ENCODE measurements around the gene ORM1.

Gene ORM1

DNA sequence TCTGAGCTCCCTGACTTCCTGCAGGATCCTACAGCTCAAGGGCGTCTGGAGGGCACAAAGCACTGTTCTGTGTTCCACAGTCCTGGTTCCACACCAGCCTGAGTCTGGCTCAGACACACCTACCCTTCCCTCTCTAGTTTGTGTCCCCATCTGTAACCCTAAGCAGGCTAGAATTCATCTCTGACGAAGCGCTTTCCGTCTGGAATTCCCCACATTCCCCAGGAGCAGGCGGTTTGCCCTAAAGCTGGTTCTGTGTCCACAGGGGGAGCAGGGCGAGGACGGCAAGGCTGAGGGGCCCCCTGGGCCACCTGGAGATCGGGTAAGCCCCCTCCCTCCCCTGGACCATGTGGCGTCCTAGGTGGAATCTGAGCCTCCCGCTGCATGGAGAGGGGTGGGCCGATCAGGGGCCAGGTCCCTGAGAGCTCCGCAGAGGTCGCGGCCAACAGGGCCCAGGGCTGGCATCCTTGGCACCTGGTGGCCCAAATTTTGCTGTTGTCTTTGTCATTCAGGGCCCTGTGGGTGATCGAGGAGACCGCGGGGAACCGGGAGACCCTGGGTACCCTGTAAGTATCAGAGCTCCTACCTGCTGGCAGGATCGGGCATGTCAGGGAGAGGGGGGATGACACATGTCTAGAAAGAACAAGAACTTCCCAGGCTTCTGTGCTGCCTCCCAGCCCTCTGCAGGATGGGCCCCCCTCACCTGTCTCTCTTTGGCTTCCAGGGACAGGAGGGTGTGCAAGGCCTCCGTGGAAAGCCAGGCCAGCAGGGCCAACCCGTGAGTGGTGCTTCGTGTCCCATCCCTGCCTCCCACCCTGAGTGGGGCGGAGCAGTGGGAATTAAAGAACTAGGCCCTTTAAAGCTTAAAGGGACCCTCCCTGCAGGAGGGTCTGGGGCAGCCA is 34.5 kb upstream of the ORM1 start:
- no peak for DNase-seq

DNA sequence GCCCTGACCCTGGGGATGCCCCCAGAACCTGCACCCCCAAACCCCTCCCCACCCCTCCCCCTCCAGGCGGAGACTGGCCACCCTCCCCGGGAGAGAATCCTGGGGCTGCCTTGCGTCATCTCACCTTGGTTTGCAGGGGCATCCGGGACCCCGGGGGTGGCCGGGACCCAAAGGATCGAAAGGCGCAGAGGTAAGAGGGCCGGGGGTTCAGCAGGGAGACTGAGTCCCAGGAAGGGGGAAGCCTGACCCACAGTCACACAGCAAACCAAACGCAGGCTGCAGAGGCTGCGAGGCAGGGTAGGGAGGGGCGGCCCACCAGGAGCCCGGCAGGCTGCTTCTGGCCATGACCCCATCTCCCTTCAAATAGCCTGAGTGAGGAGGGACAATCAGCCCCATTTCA is 33.8 kb upstream of the ORM1 start:
- no peak for DNase-seq

- DNase-seq, result no peak
Observed at GRCh38 chr9:114289571-114290481, 33.1 kb upstream of the ORM1 start.

DNA sequence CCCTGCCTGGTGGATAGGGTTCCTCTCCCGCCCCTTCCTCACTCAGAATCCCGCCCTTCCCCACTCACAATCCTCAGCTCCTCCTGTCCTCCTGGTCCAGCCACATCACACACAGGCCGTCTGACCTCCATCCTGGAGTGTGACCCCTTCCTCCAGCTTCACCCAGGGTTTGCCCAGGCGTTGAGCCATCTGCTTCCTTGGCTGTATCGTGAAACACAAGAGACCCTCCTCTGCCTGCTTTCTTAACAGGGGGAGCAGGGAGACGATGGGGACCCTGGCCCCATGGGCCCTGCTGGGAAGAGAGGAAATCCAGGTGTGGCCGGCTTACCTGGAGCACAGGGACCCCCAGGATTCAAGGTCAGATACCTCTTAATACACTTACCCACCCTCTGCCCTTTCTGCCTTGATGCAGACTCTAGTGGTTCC is 32.3 kb upstream of the ORM1 start:
- no peak for DNase-seq

- peak; percentile 73 for DNase-seq
Observed at GRCh38 chr9:114291064-114291474, 31.8 kb upstream of the ORM1 start.

GRCh38 chr9:114291886-114292590 is 30.9 kb upstream of the ORM1 start:
- no peak for DNase-seq

GRCh38 chr9:114294664-114295063 is 28.2 kb upstream of the ORM1 start:
- DNase-seq, result no peak

GRCh38 chr9:114296338-114296737 is 26.6 kb upstream of the ORM1 start:
- no peak for DNase-seq

- DNase-seq, result no peak
Observed at GRCh38 chr9:114299286-114300152, 23.4 kb upstream of the ORM1 start.

DNA sequence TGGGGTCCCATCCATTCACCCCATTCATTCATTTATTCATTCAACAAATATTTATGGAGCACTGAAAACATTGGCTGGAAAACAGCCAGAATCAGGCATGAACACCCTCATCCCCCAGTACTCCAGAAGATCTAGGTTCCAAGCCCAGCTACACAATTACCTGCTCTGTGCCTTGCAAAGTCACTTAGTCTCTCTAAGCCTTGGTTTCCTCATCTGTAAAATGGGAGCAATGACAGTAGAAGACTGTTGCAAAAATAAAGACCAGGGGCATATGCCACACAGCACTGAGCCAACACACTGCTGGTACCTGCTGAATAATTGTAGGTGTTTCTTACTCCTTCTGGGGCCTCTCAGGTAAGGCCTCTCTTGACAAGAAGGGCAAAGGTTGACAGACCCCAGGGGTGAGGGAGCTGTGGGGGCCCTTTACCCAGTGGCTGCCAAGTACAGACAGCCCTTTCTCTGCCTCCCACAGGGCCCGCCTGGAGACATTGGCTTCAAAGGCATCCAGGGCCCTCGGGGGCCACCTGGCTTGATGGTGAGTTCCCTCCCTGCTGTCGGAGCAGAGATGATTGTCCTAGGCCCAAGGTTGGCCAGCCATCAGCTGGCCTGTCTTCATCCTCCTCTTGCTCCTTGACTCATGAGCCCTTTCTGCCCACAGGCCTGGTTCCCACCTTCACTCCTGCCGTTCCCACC is 22.6 kb upstream of the ORM1 start:
- DNase-seq, result no peak

- DNase-seq, result no peak
Observed at GRCh38 chr9:114300846-114301797, 21.8 kb upstream of the ORM1 start.

GRCh38 chr9:114301798-114302565 is 20.9 kb upstream of the ORM1 start:
- no peak for DNase-seq

DNA sequence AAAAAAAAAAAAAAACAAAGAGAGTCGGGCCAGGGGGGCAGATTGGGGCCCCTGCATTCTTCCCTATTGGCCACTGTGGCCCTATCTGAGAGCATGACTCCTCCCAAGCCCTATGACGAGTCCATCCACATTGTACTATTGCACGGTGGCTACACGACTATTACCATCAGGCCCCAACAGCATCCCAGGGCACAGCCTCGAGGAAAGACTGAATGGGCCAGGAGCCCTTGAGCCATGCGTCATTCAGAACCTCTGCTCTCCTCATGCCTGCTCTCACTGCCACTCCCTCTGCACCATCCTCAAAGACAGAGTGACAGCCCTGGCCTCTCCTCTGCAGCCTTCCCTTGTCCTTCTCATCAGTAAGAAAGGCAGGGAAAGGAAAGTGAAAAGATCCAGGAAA is 20.2 kb upstream of the ORM1 start:
- DNase-seq, result no peak

GRCh38 chr9:114303571-114303970 is 19.3 kb upstream of the ORM1 start:
- DNase-seq, result no peak

DNA sequence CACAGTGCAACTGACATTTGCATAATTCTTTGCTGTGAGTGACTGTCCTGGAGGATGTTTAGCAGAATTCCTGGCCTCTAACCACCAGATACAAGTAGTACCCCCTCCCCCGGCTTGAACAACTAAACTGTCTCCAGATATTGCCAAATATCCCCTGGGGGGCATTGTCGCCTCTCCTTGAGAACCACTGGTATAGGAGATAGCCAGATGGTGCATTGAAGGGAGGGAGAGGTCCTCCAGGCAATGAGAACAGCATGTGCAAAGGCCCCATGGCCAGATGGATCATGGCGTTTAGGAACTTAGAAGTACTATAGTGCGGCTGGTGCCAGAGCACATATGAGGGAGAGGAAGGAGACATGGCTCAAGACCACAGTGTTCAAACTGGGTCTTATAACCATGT is 18.9 kb upstream of the ORM1 start:
- no peak for DNase-seq

DNA sequence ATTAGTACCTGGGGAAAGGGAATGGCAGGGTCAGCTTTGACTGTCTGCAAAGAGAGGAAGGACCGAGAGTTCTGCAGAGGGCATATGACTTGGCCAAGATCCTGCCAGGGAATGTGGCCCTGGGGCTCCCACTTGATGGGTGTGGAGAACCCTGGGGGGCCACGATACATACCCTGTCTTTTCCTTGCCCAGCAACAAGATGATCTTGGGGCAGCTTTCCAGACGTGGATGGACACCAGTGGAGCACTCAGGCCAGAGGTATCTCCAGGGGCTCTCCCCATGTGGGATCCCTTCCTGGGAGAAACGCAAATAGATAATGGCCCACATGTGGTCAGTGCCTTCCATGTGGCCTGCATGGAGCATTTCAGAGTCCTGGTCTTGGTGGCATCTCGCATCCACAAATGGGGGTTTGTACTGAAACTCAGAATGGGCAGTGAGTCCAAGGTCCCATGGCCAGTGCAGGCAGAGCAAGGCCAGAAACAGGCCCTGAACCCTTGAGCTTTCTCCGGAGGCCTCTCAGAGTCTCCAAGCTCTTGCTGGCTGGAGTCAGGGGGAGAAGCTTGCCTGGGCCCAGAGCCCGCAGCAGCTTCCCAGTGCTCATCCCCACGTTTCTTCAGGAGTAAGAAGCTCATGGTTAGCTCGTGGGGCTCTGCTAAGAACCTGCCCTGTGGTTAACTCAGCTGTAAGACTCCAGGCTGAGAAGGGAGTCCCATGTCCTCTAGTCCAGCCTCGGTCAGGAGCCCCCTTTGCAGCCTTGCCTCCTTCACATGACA is 18.3 kb upstream of the ORM1 start:
- DNase-seq, result no peak

DNA sequence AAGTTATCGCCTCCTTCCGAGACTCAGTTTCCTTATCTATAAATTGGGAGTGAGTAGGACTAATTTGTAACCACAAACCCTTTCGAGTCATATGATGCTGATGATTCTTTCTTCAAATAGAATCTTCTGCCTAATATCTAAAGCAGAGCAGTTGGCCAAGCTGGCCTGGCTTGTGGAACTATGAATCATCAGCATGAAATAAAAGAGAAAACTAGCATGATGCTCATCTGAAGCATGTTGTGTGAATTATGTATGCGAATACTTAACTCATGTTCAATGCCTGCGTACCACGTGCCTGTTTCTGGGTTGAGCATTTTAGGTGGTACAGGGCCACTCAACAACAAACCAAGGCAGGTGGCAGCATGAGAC is 15.0 kb upstream of the ORM1 start:
- no peak for DNase-seq

GRCh38 chr9:114308361-114308950 is 14.4 kb upstream of the ORM1 start:
- DNase-seq, result no peak
